Stimulated activated naive CD8-positive, alpha-beta T cell treated with anti-CD3 and anti-CD28 coated beads, Interleukin-15, amount 100 ng/mL, for 72 hours (primary cell): ENCODE measurements around the gene HAPLN2.
A peak's percentile ranks its signal among the peaks of the same experiment; 100 is the strongest.

Experiments used
- ATAC-seq: fragments of 150-1000 bp; cut with Tn5 transposase; 2 replicates; pipeline ENCODE4 v1.10.0; 2021; ENCODE audit warnings: mild to moderate bottlenecking, moderate library complexity
- DNase-seq, 2 donors: peaks; one replicate each; pipeline ENCODE4 v3.0.0; 2021 to 2022
- H3K27ac Mint-ChIP-seq, 2 donors: one replicate each; pipeline ENCODE4 v1.8.0; 2022; ENCODE audit warnings: mild to moderate bottlenecking in 2 of 2, mixed read lengths in 2 of 2, moderate library complexity in 2 of 2
- H3K27me3 Mint-ChIP-seq: one replicate; pipeline ENCODE4 v1.8.0; 2022; ENCODE audit warnings: mixed read lengths
- H3K4me1 Mint-ChIP-seq: one replicate; pipeline ENCODE4 v1.8.0; 2022; ENCODE audit warnings: mild to moderate bottlenecking, mixed read lengths
- H3K4me3 Mint-ChIP-seq, 2 donors: one replicate each; pipeline ENCODE4 v1.8.0; 2022; ENCODE audit warnings: mild to moderate bottlenecking in 2 of 2, mixed read lengths in 2 of 2, moderate library complexity in 1 of 2
- H3K9me3 Mint-ChIP-seq, 2 donors: one replicate each; pipeline ENCODE4 v1.8.0; 2022; ENCODE audit warnings: mixed read lengths in 2 of 2

The HAPLN2 gene

DNA sequence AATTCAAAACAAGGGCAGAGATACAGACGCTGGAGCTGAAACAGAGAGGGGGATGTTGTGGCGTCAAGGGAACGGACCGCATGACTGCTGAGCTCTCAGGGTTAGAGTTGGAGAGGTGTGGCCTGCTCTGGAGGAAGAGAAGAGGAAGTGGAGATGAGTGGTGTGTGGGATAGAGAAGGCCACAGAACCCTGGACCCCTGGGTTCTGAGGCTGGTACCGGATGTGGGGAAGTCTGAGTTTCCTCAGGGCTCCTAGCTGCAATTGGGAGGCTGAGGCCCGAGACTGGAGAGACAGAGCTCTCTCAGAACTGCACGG, 24.5 kb downstream of the HAPLN2 start:
- no peak overlapping the region for H3K4me3 Mint-ChIP-seq
- peaks cover 43% of the 10 kb centered on the region for H3K4me1 Mint-ChIP-seq
- peak; percentile 95 for ATAC-seq
- no peaks in the 10 kb centered on the region for H3K9me3 Mint-ChIP-seq
- peaks cover 100% of the 10 kb centered on the region for H3K27me3 Mint-ChIP-seq
- peak in 1 of 2 donors; percentile 69 for DNase-seq
- H3K27ac Mint-ChIP-seq: no peak overlapping the region

DNA sequence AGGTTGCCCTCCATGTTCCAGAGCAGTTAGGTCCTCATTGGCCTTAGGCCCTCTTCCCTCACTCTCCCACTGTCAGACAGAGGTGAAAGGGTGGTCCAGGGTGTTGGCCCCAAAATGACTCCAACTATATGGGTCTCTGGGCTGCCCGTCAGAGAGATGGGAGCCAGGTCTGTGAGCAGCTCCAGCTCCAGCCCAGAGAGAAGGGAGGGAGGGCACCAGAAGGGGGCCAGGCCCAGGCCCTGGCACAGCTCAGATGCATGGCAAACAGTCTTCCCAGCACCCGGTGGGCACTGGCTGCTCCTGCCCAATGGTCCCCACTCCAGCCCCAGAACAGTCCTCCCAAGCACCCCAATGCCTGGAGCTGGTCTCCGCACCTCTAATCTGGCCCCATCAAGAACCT, 24.9 kb downstream of the HAPLN2 start:
- Mint-ChIP-seq H3K27ac (no peak overlapping the region), H3K9me3 (no peaks in the 10 kb centered on the region), H3K27me3 (peaks cover 100% of the 10 kb centered on the region), H3K4me3 (no peak overlapping the region), H3K4me1 (peaks cover 43% of the 10 kb centered on the region)
- DNase-seq (no peak), ATAC-seq (peak; percentile 24)

DNA sequence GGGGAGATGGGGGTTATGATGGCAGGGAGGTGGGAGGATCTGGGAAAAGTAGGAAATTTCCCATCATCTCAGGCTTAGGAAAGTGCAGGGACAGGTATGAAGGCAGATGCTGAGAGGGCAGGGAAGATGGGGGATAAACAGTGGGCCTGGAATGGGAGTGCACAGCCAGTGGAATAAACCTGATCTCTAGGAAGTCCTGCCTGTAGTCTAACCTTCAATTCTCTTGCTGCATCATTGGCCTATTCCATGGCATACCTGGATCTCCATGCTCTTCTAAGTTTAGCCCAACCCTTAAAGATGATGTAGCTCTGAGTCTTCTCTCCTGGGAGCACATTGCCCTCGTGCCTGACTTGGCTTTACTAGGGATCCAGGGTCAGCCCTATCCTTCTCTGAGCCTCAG, 25.4 kb downstream of the HAPLN2 start:
- H3K27ac Mint-ChIP-seq: no peak overlapping the region
- ATAC-seq (no peak), DNase-seq (no peak)
- H3K9me3 Mint-ChIP-seq: no peaks in the 10 kb centered on the region
- H3K4me3 Mint-ChIP-seq: no peak overlapping the region
- H3K4me1 Mint-ChIP-seq: peaks cover 43% of the 10 kb centered on the region
- H3K27me3 Mint-ChIP-seq: peaks cover 100% of the 10 kb centered on the region

DNA sequence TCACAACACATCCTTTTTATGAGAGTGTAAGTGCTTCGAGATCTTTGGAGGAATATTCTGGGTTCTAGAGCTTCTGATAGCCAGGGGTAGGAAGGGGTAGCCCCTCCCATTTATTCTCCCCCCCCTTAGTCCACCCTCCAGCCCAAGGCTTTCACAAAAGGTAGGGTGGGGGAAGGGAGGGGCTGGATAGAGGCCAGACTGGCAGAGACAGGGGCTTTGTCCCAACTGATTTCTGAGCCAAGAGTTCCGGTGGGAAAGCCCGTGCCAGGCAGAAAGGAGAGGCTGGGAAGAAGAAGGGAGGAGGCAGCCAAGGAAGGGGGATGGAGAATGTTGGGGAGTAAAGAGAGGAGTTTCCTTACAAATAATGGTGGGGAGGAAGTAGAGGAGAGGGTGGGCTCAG, 25.8 kb downstream of the HAPLN2 start:
- H3K27me3 Mint-ChIP-seq: peaks cover 100% of the 10 kb centered on the region
- H3K27ac Mint-ChIP-seq: no peak overlapping the region
- H3K9me3 Mint-ChIP-seq: no peaks in the 10 kb centered on the region
- H3K4me1 Mint-ChIP-seq: peaks cover 43% of the 10 kb centered on the region
- no peak overlapping the region for H3K4me3 Mint-ChIP-seq
- DNase-seq (no peak), ATAC-seq (no peak)

DNA sequence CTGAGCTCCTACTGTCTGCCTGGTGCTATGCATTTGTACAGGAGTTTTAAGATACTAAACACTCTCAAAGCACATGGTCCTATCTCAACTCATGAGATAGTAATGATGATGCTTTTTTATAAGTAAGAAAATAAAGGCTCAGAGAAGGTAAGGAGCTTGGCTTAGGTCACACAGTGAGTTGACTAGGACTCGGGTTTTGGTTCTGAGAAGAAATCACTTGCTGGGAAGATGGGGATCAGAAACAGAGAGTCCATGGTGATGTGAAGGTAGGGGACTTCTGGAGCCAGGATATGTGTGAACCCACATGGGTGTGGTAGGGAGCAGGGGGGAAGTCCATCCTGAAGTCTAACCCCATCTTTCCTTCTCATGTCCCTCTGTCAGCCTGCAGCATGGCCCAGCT, 26.5 kb downstream of the HAPLN2 start:
- Mint-ChIP-seq H3K27me3 (peaks cover 100% of the 10 kb centered on the region), H3K9me3 (no peaks in the 10 kb centered on the region), H3K4me1 (peaks cover 43% of the 10 kb centered on the region), H3K4me3 (no peak overlapping the region), H3K27ac (no peak overlapping the region)
- DNase-seq (no peak), ATAC-seq (no peak)

DNA sequence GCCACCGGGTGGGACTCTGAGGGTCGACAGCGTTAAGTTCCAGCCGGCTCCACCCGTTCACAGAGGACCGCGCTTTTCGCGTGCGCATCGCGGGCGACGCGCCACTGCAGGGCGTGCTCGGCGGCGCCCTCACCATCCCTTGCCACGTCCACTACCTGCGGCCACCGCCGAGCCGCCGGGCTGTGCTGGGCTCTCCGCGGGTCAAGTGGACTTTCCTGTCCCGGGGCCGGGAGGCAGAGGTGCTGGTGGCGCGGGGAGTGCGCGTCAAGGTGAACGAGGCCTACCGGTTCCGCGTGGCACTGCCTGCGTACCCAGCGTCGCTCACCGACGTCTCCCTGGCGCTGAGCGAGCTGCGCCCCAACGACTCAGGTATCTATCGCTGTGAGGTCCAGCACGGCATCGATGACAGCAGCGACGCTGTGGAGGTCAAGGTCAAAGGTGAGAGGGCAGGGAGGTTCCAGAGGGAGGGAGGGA, 27.6 kb downstream of the HAPLN2 start:
- no peak overlapping the region for H3K4me3 Mint-ChIP-seq
- peaks cover 99% of the 10 kb centered on the region for H3K27me3 Mint-ChIP-seq
- H3K4me1 Mint-ChIP-seq: peaks cover 32% of the 10 kb centered on the region
- no peak overlapping the region for H3K27ac Mint-ChIP-seq
- ATAC-seq: no peak
- no peaks in the 10 kb centered on the region for H3K9me3 Mint-ChIP-seq
- no peak for DNase-seq

DNA sequence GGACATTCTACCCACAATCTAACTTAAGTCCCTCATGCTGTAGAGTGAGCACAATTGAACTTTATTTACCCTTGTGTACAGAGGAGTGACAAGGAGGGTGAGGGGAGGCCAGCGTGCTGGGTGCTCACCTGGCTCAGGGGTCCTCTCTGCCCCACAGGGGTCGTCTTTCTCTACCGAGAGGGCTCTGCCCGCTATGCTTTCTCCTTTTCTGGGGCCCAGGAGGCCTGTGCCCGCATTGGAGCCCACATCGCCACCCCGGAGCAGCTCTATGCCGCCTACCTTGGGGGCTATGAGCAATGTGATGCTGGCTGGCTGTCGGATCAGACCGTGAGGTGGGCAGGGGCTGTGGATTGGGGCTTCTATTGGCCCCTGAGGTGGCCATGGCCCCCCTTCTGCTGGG, 28.1 kb downstream of the HAPLN2 start:
- Mint-ChIP-seq H3K27ac (no peak overlapping the region), H3K9me3 (no peaks in the 10 kb centered on the region), H3K4me3 (no peak overlapping the region), H3K27me3 (peaks cover 99% of the 10 kb centered on the region), H3K4me1 (peaks cover 28% of the 10 kb centered on the region)
- ATAC-seq (no peak), DNase-seq (no peak)

DNA sequence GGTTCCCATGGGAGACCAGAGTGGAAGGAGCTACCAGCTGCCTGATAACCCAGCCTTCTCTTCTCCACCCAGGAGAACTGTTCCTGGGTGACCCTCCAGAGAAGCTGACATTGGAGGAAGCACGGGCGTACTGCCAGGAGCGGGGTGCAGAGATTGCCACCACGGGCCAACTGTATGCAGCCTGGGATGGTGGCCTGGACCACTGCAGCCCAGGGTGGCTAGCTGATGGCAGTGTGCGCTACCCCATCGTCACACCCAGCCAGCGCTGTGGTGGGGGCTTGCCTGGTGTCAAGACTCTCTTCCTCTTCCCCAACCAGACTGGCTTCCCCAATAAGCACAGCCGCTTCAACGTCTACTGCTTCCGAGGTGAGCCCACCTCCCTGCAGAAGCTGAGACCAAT, 29.3 kb downstream of the HAPLN2 start:
- DNase-seq: no peak
- peaks cover 99% of the 10 kb centered on the region for H3K27me3 Mint-ChIP-seq
- H3K4me3 Mint-ChIP-seq: no peak overlapping the region
- no peak overlapping the region for H3K27ac Mint-ChIP-seq
- H3K4me1 Mint-ChIP-seq: peaks cover 18% of the 10 kb centered on the region
- ATAC-seq: no peak
- H3K9me3 Mint-ChIP-seq: no peaks in the 10 kb centered on the region

DNA sequence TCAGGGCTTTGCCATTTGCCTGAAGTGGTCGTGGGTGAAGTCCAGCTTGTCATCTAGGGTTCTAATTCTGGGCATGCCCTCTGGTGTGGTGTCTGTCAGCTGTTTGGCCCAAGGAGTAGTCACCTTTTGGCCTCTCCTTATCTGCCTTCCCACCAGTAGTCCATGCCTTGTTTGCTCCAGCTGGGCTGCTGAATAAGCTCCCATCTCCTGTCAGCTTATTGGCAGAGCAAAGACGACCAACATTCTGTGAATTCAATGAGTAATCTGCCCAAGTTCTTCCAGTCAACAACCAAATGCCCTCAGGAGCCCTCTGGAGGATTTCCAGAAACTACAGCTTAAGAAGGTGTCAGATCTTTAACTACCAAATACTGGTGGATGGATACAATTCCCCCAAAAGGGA, 29.7 kb downstream of the HAPLN2 start:
- Mint-ChIP-seq H3K4me1 (peaks cover 14% of the 10 kb centered on the region), H3K9me3 (no peaks in the 10 kb centered on the region), H3K27ac (no peak overlapping the region), H3K27me3 (peaks cover 99% of the 10 kb centered on the region), H3K4me3 (no peak overlapping the region)
- no peak for DNase-seq
- no peak for ATAC-seq

DNA sequence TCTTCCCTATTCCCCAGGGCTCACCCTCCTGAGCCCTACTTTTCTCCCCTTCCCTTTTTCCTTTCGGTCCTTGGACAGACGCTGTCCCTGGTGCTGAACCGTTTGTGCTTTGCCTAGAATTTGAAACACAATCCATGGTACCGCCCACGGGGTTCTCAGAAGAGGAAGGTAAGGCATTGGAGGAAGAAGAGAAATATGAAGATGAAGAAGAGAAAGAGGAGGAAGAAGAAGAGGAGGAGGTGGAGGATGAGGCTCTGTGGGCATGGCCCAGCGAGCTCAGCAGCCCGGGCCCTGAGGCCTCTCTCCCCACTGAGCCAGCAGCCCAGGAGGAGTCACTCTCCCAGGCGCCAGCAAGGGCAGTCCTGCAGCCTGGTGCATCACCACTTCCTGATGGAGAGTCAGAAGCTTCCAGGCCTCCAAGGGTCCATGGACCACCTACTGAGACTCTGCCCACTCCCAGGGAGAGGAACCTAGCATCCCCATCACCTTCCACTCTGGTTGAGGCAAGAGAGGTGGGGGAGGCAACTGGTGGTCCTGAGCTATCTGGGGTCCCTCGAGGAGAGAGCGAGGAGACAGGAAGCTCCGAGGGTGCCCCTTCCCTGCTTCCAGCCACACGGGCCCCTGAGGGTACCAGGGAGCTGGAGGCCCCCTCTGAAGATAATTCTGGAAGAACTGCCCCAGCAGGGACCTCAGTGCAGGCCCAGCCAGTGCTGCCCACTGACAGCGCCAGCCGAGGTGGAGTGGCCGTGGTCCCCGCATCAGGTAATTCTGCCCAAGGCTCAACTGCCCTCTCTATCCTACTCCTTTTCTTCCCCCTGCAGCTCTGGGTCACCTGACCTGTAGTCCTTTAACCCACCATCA, 33.1 kb downstream of the HAPLN2 start:
- Mint-ChIP-seq H3K27ac (peak overlapping the region in 1 of 2 donors; percentile 45), H3K27me3 (peaks cover 99% of the 10 kb centered on the region), H3K4me1 (peaks cover 9% of the 10 kb centered on the region), H3K4me3 (no peak overlapping the region), H3K9me3 (no peaks in the 10 kb centered on the region)
- ATAC-seq (no peak), DNase-seq (no peak)

DNA sequence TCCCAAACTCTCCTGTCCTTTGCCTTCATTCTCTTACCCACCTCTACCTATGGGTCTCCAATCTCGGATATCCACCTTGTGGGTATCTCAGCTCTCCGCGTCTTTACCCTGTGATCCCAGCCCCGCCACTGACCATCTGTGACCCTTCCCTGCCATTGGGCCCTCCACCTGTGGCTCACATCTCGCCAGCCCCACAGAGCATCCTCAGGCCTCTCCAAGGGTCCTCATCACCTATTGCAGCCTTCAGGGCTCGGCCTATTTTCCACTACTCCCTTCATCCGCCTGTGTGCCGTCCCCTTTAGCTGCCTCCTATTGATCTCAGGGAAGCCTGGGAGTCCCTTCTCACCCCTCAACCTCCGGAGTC, 33.8 kb downstream of the HAPLN2 start:
- ATAC-seq: no peak

DNA sequence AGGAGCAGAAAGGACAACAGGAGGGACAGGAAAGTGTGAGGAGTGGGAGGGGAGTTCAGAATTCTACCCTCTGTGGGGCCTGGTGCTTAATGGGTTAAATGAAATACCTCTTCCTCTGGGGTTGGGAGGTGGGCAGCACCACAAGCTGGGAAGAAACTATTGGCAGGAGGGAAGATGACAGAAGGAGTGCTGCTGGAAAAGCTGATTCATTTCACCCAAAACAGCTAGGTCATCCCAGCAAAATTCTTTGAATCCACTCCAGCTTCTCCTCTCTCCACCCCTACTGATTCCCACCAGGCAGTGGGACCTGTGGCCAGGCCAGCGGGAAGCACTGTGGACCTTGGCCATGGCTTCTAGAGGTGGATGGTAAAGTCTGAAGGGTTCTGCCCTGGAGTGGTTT, 35.5 kb downstream of the HAPLN2 start:
- H3K4me1 Mint-ChIP-seq: peaks cover 32% of the 10 kb centered on the region
- H3K27me3 Mint-ChIP-seq: peaks cover 86% of the 10 kb centered on the region
- ATAC-seq: no peak
- no peak for DNase-seq
- no peak overlapping the region for H3K27ac Mint-ChIP-seq
- H3K4me3 Mint-ChIP-seq: no peak overlapping the region
- no peaks in the 10 kb centered on the region for H3K9me3 Mint-ChIP-seq

More for the DNA sequence above, 33.8 kb downstream of the HAPLN2 start:
- H3K27me3 Mint-ChIP-seq: peaks cover 99% of the 10 kb centered on the region
- H3K4me3 Mint-ChIP-seq: no peak overlapping the region
- H3K9me3 Mint-ChIP-seq: no peaks in the 10 kb centered on the region
- H3K27ac Mint-ChIP-seq: no peak overlapping the region
- peaks cover 15% of the 10 kb centered on the region for H3K4me1 Mint-ChIP-seq
- DNase-seq: no peak

DNA sequence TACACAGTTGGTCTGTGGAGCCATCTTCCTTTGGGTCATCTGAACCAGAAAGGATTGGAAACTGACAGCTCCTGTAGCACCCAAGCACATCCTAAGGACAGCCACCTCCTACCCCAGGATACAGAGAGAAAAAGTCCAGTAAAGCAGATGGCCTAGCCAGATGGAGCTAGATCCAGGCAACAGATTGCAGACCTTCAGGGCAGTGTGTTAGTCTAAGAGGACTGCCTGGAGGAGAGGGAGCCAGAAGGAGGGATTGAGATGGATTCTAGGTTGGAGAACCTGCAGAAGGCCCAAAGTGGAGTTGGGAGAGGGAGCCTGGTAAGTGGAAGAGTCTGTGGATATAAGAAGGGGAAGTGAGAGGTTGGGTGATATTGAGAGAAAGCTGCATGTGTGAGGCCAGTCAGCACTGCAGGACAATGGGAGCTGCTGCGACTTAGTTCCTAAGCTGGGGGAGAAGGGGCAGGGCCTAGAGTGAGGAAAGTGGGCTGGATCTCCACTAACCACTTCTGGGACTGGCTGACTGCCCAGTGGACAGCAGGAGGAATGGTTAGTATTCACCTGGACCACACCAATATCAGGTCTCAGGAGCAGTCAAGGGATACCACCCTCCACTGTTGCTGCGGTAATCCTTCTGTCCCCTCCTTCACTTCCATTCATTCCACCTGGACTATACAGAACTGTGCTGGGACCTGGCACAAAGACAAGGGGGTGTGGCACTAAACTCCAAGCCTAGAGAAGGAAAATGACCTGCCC, 36.1 kb downstream of the HAPLN2 start:
- Mint-ChIP-seq H3K27ac (no peak overlapping the region), H3K27me3 (peaks cover 80% of the 10 kb centered on the region), H3K4me3 (no peak overlapping the region), H3K9me3 (no peaks in the 10 kb centered on the region), H3K4me1 (peaks cover 38% of the 10 kb centered on the region)
- DNase-seq (no peak), ATAC-seq (no peak)

DNA sequence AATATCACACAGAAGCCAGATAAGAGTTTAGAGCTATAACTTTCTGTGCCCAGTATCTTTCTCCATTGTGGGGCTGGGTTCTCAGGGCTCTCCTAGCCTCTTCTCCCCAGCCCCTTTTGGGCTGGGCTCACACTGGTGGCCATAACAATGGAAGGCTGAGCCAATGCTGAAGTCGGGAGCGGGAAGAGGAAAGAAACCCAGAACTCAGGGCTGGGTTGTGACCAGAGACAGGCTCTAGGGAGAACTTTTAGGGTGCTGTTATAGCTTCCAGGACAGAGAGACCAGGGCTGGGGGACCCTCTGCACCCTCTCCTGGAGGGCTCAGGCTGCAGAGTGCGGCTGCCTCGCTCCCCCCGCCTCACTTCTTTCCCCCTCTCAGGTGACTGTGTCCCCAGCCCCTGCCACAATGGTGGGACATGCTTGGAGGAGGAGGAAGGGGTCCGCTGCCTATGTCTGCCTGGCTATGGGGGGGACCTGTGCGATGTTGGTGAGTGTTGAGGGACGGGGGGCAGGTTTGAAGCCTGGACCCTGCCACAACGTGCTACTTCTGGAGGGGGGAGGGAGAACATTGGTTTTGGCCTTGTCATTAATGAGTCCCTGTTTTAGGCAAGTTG, 36.8 kb downstream of the HAPLN2 start:
- Mint-ChIP-seq H3K9me3 (no peaks in the 10 kb centered on the region), H3K4me3 (no peak overlapping the region), H3K27ac (no peak overlapping the region), H3K4me1 (peaks cover 45% of the 10 kb centered on the region), H3K27me3 (peaks cover 73% of the 10 kb centered on the region)
- ATAC-seq (no peak), DNase-seq (no peak)

DNA sequence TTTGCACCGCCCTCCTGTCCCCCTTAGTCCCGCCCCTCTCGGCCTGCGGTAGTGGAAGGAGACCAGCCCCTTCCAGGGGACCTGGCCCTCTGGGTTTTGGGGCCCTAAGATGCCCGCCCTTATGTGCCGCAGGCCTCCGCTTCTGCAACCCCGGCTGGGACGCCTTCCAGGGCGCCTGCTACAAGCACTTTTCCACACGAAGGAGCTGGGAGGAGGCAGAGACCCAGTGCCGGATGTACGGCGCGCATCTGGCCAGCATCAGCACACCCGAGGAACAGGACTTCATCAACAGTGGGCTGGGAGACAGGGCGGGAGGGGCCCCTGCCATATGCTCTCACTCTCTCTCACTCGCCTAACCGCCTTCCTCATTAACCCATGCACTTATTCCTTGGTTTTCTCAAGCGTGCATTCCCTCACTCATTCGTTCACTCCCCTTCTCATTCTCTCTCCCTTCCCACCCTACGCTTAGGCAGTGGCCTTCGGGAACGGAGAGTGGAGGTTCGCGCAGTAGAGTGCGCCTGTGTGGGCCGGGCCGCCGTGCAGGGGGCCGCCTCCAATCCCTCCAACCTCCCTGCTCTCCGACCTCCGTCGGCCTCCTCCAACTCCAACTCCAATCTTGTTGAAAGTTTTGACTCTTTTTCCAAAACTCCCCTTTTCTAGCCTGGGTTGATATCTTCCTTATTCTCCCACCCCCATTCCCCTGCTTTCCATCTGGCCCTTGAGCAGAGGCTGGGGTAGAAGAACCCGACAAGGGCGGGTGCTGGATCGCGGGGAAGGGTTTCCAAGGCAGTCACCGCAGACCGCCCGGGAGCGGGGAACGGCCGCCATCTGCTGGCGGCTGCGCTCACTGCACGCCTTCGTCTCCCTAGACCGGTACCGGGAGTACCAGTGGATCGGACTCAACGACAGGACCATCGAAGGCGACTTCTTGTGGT, 37.9 kb downstream of the HAPLN2 start:
- H3K27me3 Mint-ChIP-seq: peaks cover 63% of the 10 kb centered on the region
- DNase-seq (peak; percentile 68 to 69), ATAC-seq (peak; percentile 22)
- H3K4me3 Mint-ChIP-seq: peak overlapping the region; percentile 69 to 81
- peaks cover 56% of the 10 kb centered on the region for H3K4me1 Mint-ChIP-seq
- H3K9me3 Mint-ChIP-seq: no peaks in the 10 kb centered on the region
- H3K27ac Mint-ChIP-seq: peak overlapping the region in 1 of 2 donors; percentile 8
